Activated CD4-positive, alpha-beta T cell treated with anti-CD3 and anti-CD28 coated beads for 36 hours (primary cell): Measurements from ENCODE around the gene CSRP1. TPM values are rescaled to one million over a fixed set of nuclear protein-coding genes. Genes with fewer than 3 reads are reported as not detected.

Experiments
- ATAC-seq: fragments of 200-7000 bp; cut with Tn5 transposase; one replicate; pipeline ENCODE4 v1.10.0; 2021; ENCODE audit warnings: mild to moderate bottlenecking, moderate library complexity
- CTCF ChIA-PET: fragments of 350-600 bp; sonication (Branson Sonifier 250); formaldehyde crosslinking; loops from one replicate; lab custom pipeline; 2021; ENCODE audit warnings: antibody characterized with exemption; lab: Charles Lee
- POLR2A ChIA-PET: fragments of 350-600 bp; sonication (Branson Sonifier 250); formaldehyde crosslinking; loops from one replicate; lab custom pipeline; 2021; ENCODE audit warnings: antibody characterized with exemption, inconsistent platforms; lab: Charles Lee
- DNase-seq: peaks from one replicate; pipeline ENCODE4 v3.0.0-alpha.2; 2020
- H3K27ac Mint-ChIP-seq: one replicate; pipeline ENCODE4 v1.8.0; 2021; ENCODE audit warnings: mixed read lengths
- H3K27me3 Mint-ChIP-seq: one replicate; pipeline ENCODE4 v1.8.0; 2021; ENCODE audit warnings: mixed read lengths
- H3K36me3 Mint-ChIP-seq: one replicate; pipeline ENCODE4 v1.8.0; 2021; ENCODE audit warnings: low read depth, mixed read lengths
- H3K4me1 Mint-ChIP-seq: one replicate; pipeline ENCODE4 v1.8.0; 2021; ENCODE audit warnings: mixed read lengths
- H3K4me3 Mint-ChIP-seq: one replicate; pipeline ENCODE4 v1.8.0; 2021; ENCODE audit warnings: mild to moderate bottlenecking, moderate library complexity, mixed read lengths
- H3K9me3 Mint-ChIP-seq: one replicate; pipeline ENCODE4 v1.8.0; 2021; ENCODE audit warnings: low read depth, mixed read lengths
- intact Hi-C, 2 experiments: fragments of 100-400 bp; cut with DNase I in 1 of 2; cut with micrococcal nuclease in 1 of 2; formaldehyde crosslinking; loops; one replicate each; pipeline versions ENCODE4 v1.14.2 to v1.15.1; 2022 to 2024; cut with DNase I, micrococcal nuclease
- total RNA-seq, 2 experiments: library from RNA; stranded (reverse); gene quantifications; one replicate each; pipeline ENCODE4 v1.2.3, GENCODE V29; 2021

Gene CSRP1
- total RNA-seq, 2 experiments from 2014 or later = 49.2 to 50.7 TPM

DNA sequence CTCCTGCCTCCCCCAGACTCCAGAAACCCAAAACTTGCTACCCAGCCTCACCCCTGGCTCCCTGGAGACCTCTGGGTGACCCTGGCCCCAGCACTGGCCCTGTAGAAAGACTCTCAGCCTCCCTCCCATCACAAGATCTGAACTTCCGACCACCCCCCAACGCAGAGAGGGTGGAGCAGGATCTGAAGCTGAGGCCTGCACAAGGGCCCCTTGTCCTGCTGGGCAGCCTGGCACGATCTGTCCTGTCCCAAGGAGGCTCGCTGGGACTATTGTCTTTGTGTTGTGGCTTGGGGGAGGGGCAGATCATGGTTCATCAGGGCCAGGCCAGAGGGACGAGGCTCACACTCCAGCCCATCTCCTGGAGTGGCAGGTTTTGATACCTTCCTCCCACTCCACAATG is 57.9 kb downstream of the CSRP1 start:
- ChIA-PET POLR2A (interaction anchor here (0.6 kb wide), 1 partner anchor 8 kb away, joined by 4 read pairs; no protein-coding TSS in a partner anchor), CTCF (interaction anchor here (0.6 to 5.5 kb wide), 14 partner anchors 12 to 98 kb away, joined by 3 to 75 read pairs (median 8); partner anchors contain the start of genes CSRP1 and PHLDA3)

DNA sequence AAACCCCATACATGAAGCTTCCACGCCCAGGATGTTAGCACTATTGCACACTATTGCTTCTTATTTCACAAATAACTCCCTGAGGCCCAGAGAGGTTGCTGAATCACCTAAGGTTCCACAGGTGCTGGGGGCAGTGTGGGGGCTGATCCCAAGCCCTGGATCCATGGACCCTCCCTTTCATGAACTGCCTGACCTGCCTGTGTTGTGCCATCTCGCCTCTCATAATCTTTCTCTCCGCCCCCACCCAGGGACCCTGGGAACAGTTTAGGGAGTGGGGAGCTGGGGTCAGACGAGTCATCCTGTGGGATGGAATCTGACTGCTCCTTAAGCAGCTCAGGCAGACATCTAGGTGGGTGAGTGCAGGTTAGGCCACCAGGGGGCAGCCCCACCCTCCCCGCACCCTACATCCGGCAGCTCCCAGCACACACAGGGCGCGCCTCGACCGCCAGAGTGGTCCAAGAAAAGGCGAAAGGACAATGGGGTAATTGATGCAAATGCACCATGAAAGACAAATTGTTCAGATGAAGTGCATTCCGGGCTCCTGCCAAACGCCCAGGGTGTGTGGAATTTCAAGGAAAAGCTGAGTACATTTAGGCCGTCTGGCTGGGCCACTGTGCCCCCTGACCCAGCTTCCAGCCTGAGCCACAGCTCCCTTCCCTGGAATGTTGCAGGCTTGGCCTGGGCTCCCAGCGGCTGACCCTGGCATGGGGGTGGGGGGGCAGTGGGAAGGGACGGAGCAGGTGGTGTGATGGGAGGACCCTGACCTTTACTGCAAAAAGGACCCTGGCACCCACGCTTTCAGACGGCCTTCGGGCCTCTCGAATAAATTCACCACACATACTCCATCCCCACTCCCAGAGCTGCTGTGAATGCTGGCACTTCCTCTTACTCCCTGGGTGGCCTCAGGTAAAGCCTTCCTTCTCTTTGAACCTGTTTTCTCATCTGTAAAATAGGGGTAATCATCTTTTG is 58.7 kb downstream of the CSRP1 start:
- DNase-seq (peak; percentile 85), ATAC-seq (peak; percentile 98)
- POLR2A ChIA-PET = interaction anchor here (0.5 kb wide), 1 partner anchor 35 kb away, joined by 3 read pairs; no protein-coding TSS in a partner anchor
- Mint-ChIP-seq H3K4me3 (no peak overlapping the region), H3K27me3 (peaks cover 9% of the 10 kb centered on the region), H3K4me1 (peaks cover 11% of the 10 kb centered on the region), H3K9me3 (no peaks in the 10 kb centered on the region), H3K36me3 (no peaks in the 10 kb centered on the region), H3K27ac (no peak overlapping the region)
- CTCF ChIA-PET = interaction anchor here (0.6 to 5.5 kb wide), 26 partner anchors 9 to 715 kb away, joined by 3 to 75 read pairs (median 4); partner anchors contain the start of genes CSRP1 and PHLDA3
- intact Hi-C loops = loop anchor here (1.0 kb wide), 2 partner anchors 33 to 65 kb away; no protein-coding TSS in a partner anchor

More for the DNA sequence above, 57.9 kb downstream of the CSRP1 start:
- Mint-ChIP-seq H3K36me3 (no peaks in the 10 kb centered on the region), H3K27ac (no peak overlapping the region), H3K4me1 (peaks cover 18% of the 10 kb centered on the region), H3K4me3 (no peak overlapping the region), H3K9me3 (no peaks in the 10 kb centered on the region), H3K27me3 (peaks cover 10% of the 10 kb centered on the region)
- DNase-seq (no peak), ATAC-seq (no peak)
- intact Hi-C loops = loop anchor here (1.0 kb wide), 2 partner anchors 32 to 64 kb away; no protein-coding TSS in a partner anchor

DNA sequence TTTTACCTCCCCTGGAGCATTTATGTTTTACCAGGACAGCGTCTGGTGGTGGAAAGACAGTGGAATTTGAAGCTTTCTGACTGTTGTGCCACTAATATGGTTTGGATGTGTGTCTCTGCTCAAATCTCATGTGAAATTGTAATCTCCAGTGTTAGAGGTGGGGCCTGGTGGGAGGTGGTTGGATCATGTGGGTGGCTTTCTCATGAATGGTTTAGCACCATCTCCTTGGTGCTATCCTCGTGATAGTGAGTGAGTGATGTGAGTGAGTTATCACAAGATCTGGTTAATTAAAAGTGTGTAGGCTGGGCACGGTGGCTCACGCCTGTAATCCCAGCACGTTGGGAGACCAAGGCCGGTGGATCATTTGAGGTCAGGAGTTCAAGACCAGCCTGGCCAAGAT is 61.6 kb downstream of the CSRP1 start:
- DNase-seq (no peak), ATAC-seq (no peak)
- intact Hi-C loops = no loop called here
- CTCF ChIA-PET = interaction anchor here (1.0 to 5.5 kb wide), 4 partner anchors 36 to 69 kb away, joined by 5 to 75 read pairs (median 36); no protein-coding TSS in a partner anchor
- Mint-ChIP-seq H3K9me3 (no peaks in the 10 kb centered on the region), H3K27me3 (no peaks in the 10 kb centered on the region), H3K27ac (no peak overlapping the region), H3K4me1 (peaks cover 7% of the 10 kb centered on the region), H3K36me3 (no peaks in the 10 kb centered on the region), H3K4me3 (no peak overlapping the region)
- POLR2A ChIA-PET = no interaction called here

DNA sequence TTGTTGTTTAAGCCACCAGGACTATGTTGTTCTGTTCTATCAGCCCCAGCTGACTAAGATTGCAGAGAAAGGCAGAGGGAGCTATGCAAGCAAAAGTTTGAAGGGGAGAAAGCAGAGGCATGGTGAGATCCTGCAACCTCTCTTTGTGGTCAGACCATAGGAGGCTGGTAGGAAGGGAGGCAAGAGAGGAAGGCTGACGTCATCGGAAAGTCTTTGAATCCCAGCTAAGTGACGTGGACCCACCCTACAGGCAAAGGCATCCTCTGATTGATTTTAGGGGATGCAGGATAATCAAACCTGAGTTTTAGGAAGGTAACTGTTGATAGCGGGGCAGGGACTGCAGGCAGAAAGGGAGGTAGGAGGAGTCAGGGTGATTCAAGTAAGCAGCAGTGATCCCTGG is 62.1 kb downstream of the CSRP1 start:
- H3K4me1 Mint-ChIP-seq = peaks cover 7% of the 10 kb centered on the region
- DNase-seq (no peak), ATAC-seq (no peak)
- peaks cover under 1% of the 10 kb centered on the region for H3K27me3 Mint-ChIP-seq
- H3K27ac Mint-ChIP-seq = no peak overlapping the region
- CTCF ChIA-PET = interaction anchor here (0.8 to 1.1 kb wide), 3 partner anchors 9 to 69 kb away, joined by 3 to 6 read pairs (median 5); no protein-coding TSS in a partner anchor
- POLR2A ChIA-PET = no interaction called here
- no peak overlapping the region for H3K4me3 Mint-ChIP-seq
- intact Hi-C loops = no loop called here
- peaks cover 1% of the 10 kb centered on the region for H3K36me3 Mint-ChIP-seq
- no peaks in the 10 kb centered on the region for H3K9me3 Mint-ChIP-seq

DNA sequence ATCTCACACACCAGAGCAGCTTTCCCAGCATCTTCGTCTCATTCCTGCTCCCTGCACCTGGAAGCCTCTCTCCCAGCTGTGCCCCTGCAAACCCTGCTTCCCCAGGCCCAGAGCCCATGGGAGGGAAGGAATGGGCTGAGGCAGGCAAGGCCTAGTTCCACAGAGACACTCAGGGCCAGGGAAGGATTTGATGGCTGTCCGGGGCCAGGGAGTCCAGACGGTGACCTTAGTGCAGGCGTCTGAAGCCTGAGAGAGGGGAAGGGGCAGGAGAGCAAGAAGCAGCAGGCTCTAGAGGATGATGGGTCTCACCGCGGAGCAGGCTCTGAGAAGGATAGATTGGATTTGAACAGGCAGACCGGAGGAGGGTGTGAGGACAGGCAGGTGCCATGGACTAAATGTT is 63.2 kb downstream of the CSRP1 start:
- ATAC-seq = no peak
- CTCF ChIA-PET = no interaction called here

DNA sequence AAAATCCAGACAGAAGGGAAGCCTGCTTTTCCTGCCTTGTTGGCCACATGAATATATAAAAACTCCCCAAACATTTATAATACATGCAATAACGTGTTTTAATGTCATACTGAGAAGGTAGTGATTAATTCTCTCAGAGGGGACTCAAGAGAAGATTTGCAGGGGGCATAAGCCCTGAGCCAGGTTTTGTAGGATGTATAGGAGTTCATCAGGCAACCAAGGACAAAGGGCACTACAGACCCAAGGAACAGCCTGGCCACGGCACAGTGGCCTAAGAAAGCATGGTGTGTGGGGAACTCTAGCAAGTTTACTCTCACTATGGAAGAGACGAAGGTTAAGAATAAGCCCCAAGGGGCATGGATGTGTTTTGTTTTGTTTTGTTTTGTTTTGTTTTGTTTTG is 70.0 kb downstream of the CSRP1 start:
- H3K4me1 Mint-ChIP-seq = peaks cover 6% of the 10 kb centered on the region
- H3K27ac Mint-ChIP-seq = no peak overlapping the region
- ChIA-PET CTCF (interaction anchor here (0.6 to 2.9 kb wide), 5 partner anchors 11 to 455 kb away, joined by 4 to 27 read pairs (median 19); no protein-coding TSS in a partner anchor), POLR2A (no interaction called here)
- peaks cover 2% of the 10 kb centered on the region for H3K36me3 Mint-ChIP-seq
- no peak overlapping the region for H3K4me3 Mint-ChIP-seq
- no peaks in the 10 kb centered on the region for H3K9me3 Mint-ChIP-seq
- no peak for DNase-seq
- ATAC-seq = no peak
- H3K27me3 Mint-ChIP-seq = peaks cover 8% of the 10 kb centered on the region
- intact Hi-C loops = no loop called here

More for the DNA sequence above, 63.2 kb downstream of the CSRP1 start:
- peaks cover 2% of the 10 kb centered on the region for H3K36me3 Mint-ChIP-seq
- DNase-seq = no peak
- peaks cover 7% of the 10 kb centered on the region for H3K4me1 Mint-ChIP-seq
- intact Hi-C loops = no loop called here
- H3K9me3 Mint-ChIP-seq = no peaks in the 10 kb centered on the region
- no peak overlapping the region for H3K4me3 Mint-ChIP-seq
- peaks cover 3% of the 10 kb centered on the region for H3K27me3 Mint-ChIP-seq
- POLR2A ChIA-PET = interaction anchor here (0.8 kb wide), 1 partner anchor 736 kb away, joined by 8 read pairs; no protein-coding TSS in a partner anchor
- no peak overlapping the region for H3K27ac Mint-ChIP-seq

DNA sequence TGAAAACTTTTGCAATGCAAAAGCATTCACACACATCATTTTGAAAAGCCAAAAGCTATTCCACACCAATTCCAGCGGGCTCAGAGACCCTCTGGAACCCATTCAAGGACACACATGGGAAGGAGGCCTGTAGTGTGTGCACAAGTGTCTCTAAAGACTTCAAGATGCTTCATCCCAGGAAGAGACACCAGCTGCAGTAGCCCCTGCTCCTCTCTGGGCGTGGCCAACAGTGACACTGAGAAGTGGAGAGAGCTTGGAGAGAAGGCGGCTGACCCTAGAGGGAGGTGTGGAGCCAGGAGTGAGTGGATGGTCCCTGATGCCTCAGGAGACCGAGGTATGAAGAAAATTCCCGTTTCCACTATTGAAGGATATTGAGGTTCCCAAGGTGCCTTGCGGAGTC is 70.5 kb downstream of the CSRP1 start:
- ATAC-seq (no peak), DNase-seq (no peak)
- H3K9me3 Mint-ChIP-seq = no peaks in the 10 kb centered on the region
- H3K36me3 Mint-ChIP-seq = peaks cover 2% of the 10 kb centered on the region
- intact Hi-C loops = no loop called here
- H3K27ac Mint-ChIP-seq = no peak overlapping the region
- H3K4me3 Mint-ChIP-seq = no peak overlapping the region
- peaks cover 8% of the 10 kb centered on the region for H3K27me3 Mint-ChIP-seq
- ChIA-PET CTCF (interaction anchor here (0.6 to 2.9 kb wide), 15 partner anchors 10 to 454 kb away, joined by 3 to 27 read pairs (median 6); partner anchors contain the start of gene CSRP1), POLR2A (no interaction called here)
- peaks cover 6% of the 10 kb centered on the region for H3K4me1 Mint-ChIP-seq

DNA sequence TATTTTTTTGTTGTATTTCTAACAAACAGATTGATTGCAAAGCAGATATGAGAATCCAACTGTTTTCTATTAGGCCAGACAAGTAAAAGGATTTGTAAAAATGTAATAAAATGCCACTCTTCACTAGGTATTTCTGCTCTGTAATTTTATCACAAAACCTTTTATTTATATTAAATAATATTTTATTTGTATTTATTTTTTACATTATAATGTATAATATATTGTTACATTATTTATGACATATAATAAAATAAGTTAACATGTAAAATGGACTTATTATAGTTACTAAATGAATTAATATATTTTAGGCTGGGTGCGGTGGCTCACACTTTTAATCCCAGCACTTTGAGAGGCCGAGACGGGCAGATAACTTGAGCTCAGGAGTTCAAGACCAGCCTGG is 72.7 kb downstream of the CSRP1 start:
- Mint-ChIP-seq H3K27ac (no peak overlapping the region), H3K4me3 (no peak overlapping the region), H3K27me3 (peaks cover 11% of the 10 kb centered on the region), H3K9me3 (no peaks in the 10 kb centered on the region), H3K36me3 (no peaks in the 10 kb centered on the region), H3K4me1 (peaks cover 6% of the 10 kb centered on the region)
- intact Hi-C loops = loop anchor here in 1 of 2 experiments (2.0 kb wide), 1 partner anchor 79 kb away; no protein-coding TSS in a partner anchor
- ChIA-PET CTCF (interaction anchor here (1.2 to 2.9 kb wide), 6 partner anchors 20 to 96 kb away, joined by 3 to 27 read pairs (median 4); no protein-coding TSS in a partner anchor), POLR2A (no interaction called here)
- ATAC-seq (no peak), DNase-seq (no peak)

DNA sequence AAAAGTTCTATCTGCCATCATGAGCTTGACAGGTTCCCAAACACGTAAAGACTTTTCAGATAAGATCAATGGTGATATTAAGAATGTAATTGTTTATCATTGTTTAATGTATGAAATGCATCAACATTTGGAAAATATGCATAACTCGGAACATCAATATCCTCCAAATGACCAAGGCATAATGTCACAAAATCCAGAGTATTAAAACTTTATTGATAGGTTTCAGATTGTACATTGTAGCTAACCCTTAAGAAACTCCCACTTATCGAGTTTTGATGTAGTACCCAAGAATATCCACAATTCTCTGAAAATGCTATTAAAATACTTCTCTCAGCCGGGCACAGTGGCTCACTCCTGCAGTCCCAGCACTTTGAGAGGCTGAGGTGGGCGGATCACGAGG is 73.3 kb downstream of the CSRP1 start:
- no peaks in the 10 kb centered on the region for H3K9me3 Mint-ChIP-seq
- DNase-seq = no peak
- intact Hi-C loops = loop anchor here in 1 of 2 experiments (2.0 kb wide), 1 partner anchor 79 kb away; no protein-coding TSS in a partner anchor
- POLR2A ChIA-PET = no interaction called here
- H3K27me3 Mint-ChIP-seq = peaks cover 11% of the 10 kb centered on the region
- CTCF ChIA-PET = interaction anchor here (1.0 to 1.5 kb wide), 5 partner anchors 29 to 97 kb away, joined by 3 to 4 read pairs (median 3); no protein-coding TSS in a partner anchor
- no peak for ATAC-seq
- H3K27ac Mint-ChIP-seq = no peak overlapping the region
- H3K36me3 Mint-ChIP-seq = no peaks in the 10 kb centered on the region
- peaks cover 6% of the 10 kb centered on the region for H3K4me1 Mint-ChIP-seq
- H3K4me3 Mint-ChIP-seq = no peak overlapping the region
